Heart left ventricle (tissue), 13 donors: ENCODE data around the gene RTN1.

Experiments
- POLR2A ChIP-seq, 2 donors: fragments of 450-650 bp; IDR thresholded peaks; one replicate each; pipeline ENCODE4 v1.6.1; 2017; ENCODE audit warnings: antibody characterized with exemption in 2 of 2, mild to moderate bottlenecking in 2 of 2, moderate library complexity in 2 of 2
- TF ChIP-seq, protein P1 (sequence below), 12 donors: fragments of 200-600 bp; sonication (generic) in 4 of 12; IDR thresholded peaks; one replicate each; pipeline versions ENCODE4 v1.5.0 to v1.8.0; 2018 to 2022; ENCODE audit warnings: antibody characterized with exemption in 12 of 12, mild to moderate bottlenecking in 5 of 12
- donor health status: ischemic (EF 13 %, LVEDD 7.1; RV severe dilation, severe dysfunction).
- donor health status: DM: no; HTN: yes; CAD: no.
- donor health status: DM: no; HTN: no; CAD: no.
- donor health status: ischemic (EF 25% LVEDD 6.9; RV normal size, moderate dysfunction).
- donor health status: ischemic (EF 25% LVEDD 5.7; RV mildly dilated, moderate dysfunction).
- donor health status: ischemic (EF 35%, LVEDD 5.7; RV mildly dilated, moderate dysfunction).
- donor health status: nonischemic (EF 11% LVEDD 7.7; RV severe dilation, severe dysfunction).
- donor health status: DM: yes; HTN: yes; CAD: no.
- donor health status: PGD.
- donor health status: ischemic (EF 29% LVEDD 5.4; RV normal size, mild dysfunction).
- donor health status: nonischemic (EF 23%, LVEDD 6.1; RV moderate dilation, normal function).

DNA sequence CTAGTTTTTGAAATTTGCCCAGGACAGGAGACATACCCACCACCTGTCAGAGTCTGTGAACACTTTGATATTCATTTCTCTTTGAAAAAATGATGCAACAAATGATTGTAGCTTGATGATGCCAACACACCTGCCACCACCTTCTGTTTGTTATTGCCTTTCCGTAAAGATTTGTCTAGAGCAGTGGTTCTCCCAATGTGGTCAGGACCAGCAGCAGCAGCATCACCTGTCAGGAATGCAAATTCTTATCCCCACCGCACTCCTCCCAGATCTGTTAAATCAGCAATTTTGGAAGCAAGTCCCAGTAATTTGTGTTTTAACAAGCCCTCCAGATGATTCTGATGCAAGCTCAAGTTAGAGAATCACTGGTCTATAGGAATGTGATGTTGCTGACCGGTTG, 303.9 kb downstream of the RTN1 start:
- TF ChIP-seq, protein P1, sequence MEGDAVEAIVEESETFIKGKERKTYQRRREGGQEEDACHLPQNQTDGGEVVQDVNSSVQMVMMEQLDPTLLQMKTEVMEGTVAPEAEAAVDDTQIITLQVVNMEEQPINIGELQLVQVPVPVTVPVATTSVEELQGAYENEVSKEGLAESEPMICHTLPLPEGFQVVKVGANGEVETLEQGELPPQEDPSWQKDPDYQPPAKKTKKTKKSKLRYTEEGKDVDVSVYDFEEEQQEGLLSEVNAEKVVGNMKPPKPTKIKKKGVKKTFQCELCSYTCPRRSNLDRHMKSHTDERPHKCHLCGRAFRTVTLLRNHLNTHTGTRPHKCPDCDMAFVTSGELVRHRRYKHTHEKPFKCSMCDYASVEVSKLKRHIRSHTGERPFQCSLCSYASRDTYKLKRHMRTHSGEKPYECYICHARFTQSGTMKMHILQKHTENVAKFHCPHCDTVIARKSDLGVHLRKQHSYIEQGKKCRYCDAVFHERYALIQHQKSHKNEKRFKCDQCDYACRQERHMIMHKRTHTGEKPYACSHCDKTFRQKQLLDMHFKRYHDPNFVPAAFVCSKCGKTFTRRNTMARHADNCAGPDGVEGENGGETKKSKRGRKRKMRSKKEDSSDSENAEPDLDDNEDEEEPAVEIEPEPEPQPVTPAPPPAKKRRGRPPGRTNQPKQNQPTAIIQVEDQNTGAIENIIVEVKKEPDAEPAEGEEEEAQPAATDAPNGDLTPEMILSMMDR (IDR thresholded peaks at IDR 0.05), result no peak
- no peak for TF ChIP-seq POLR2A (IDR thresholded peaks at IDR 0.05)
